ENCODE data around the gene CUL4A.
A peak's percentile ranks its signal among the peaks of the same experiment; 100 is the strongest.

CUL4A gene

DNA sequence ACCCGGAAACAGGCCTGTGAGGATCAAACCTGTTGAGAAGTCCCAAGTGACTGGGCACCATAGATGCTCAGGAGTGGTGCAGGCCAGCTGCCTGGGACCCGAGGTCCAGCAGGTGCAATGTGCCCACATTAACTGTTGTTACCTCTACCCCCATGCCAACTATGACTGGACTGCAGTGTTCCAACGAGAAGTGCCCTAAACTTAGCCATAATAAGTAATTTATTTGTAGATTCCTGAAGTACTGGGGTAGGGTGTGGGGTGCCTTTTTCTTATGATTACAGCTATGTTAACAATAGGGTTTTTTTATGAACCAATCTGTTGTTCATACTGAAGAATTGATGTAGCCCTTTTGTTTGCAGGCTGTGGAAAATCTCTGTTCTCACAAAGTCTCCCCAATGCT lies 9.2 kb downstream of the CUL4A start:
- TF ChIP-seq, protein P1, sequence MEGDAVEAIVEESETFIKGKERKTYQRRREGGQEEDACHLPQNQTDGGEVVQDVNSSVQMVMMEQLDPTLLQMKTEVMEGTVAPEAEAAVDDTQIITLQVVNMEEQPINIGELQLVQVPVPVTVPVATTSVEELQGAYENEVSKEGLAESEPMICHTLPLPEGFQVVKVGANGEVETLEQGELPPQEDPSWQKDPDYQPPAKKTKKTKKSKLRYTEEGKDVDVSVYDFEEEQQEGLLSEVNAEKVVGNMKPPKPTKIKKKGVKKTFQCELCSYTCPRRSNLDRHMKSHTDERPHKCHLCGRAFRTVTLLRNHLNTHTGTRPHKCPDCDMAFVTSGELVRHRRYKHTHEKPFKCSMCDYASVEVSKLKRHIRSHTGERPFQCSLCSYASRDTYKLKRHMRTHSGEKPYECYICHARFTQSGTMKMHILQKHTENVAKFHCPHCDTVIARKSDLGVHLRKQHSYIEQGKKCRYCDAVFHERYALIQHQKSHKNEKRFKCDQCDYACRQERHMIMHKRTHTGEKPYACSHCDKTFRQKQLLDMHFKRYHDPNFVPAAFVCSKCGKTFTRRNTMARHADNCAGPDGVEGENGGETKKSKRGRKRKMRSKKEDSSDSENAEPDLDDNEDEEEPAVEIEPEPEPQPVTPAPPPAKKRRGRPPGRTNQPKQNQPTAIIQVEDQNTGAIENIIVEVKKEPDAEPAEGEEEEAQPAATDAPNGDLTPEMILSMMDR (IDR thresholded peaks at IDR 0.05; ENCODE audit: insufficient read depth, low read length, missing control alignments): no peak
- no peak for DNase-seq (ENCODE audit: low read depth, low spot score)
- ChIA-PET POLR2A (no interaction called here), CTCF (interaction anchor here (0.8 to 2.0 kb wide), 4 partner anchors 9 to 189 kb away, joined by 3 to 5 read pairs (median 4); partner anchors contain the start of gene CUL4A)
- H3K4me3 ChIP-seq (ENCODE audit: low read depth, low read length): no peak overlapping the region

DNA sequence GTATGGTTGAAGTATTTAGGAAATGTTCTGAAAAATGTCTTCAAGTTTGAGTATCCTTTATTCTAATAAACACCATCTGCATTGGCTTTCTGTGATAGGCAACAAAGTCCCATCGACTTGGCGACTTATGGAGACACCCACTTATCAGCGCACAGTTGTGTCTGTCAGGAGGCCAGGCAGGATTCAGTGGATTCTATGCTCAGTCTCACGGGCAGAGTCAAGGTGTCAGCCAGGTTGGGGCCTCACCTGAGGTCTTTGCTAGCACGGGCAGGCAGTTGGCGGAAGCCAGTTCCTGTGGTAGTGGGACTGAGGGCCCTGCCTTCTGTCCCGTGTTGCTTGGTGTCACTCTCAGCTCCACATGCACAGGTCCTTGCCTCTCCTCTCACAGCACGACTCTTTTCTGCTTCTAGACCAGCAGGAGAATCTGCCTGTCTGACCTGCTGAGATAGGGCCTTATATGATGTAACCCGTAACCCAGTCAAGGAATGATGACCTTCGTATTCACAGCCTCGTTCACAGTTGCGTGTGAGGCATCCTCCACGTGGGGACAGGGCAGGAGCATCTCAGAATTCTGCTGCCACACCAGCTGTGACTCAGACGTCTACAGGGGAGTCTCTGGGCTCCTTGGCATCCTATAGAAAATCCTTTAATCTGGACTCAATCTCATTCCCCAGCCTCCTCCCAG lies 10.0 kb downstream of the CUL4A start:
- CTCF ChIA-PET: interaction anchor here (0.8 to 2.0 kb wide), 5 partner anchors 9 to 190 kb away, joined by 3 to 5 read pairs (median 3); partner anchors contain the start of gene CUL4A
- POLR2A ChIA-PET: interaction anchor here (0.7 kb wide), 1 partner anchor 54 kb away, joined by 3 read pairs; no protein-coding TSS in a partner anchor
- no peak for DNase-seq (ENCODE audit: low read depth, low spot score)
- no peak overlapping the region for H3K4me3 ChIP-seq (ENCODE audit: low read depth, low read length)
- TF ChIP-seq, protein P1 (IDR thresholded peaks at IDR 0.05; ENCODE audit: insufficient read depth, low read length, missing control alignments): no peak

DNA sequence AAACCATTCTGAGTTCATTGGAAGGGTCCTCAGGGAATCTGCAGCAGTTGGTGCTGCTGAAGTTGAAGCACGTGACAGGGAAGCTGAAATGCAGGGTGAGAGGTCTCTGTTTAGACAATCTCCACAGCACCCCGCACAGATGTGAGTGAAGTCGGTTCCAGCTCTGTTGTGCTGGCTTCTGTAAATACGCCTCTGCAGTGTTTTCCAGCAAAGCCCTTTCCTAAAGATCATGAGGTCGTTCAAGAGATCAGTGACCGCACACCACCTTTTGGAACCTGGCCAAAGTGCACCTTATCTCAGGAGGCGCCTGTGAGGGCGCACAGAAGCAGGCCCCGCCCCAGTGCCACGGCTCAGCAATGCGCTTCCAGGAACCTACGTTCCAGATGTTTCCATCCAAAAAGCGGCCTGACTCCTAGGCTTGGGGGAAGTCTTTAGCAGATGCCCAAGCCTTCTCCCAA lies 10.8 kb downstream of the CUL4A start:
- DNase-seq (ENCODE audit: low read depth, low spot score): no peak
- H3K4me3 ChIP-seq (ENCODE audit: low read depth, low read length): no peak overlapping the region
- TF ChIP-seq, protein P1 (IDR thresholded peaks at IDR 0.05; ENCODE audit: insufficient read depth, low read length, missing control alignments): no peak
- ChIA-PET POLR2A (interaction anchor here (0.7 kb wide), 1 partner anchor 55 kb away, joined by 3 read pairs; no protein-coding TSS in a partner anchor), CTCF (interaction anchor here (1.5 to 2.0 kb wide), 2 partner anchors 41 to 191 kb away, joined by 3 to 5 read pairs; no protein-coding TSS in a partner anchor)

DNA sequence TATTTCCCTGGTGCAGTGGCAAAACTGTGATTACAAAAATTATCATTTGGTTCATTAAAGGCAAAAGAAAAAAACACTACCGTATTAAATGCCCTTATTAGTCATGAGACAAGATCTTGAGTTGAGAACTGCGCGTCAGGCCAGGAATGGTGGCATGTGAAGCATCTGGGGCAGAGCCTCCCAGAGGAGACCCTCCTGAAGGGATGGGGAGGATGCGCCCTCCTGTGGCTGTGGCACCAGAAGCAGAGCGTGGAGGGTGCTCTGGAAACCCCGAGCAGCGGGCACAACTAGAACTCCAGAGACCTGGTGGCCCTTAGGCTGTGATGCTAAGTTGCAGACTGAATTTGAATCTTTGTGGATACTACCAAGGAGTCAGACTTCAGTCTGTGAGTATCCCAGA lies 11.5 kb downstream of the CUL4A start:
- POLR2A ChIA-PET: no interaction called here
- CTCF ChIA-PET: no interaction called here
- TF ChIP-seq, protein P1 (IDR thresholded peaks at IDR 0.05; ENCODE audit: insufficient read depth, low read length, missing control alignments): peak; percentile 57
- DNase-seq (ENCODE audit: low read depth, low spot score): no peak
- H3K4me3 ChIP-seq (ENCODE audit: low read depth, low read length): no peak overlapping the region

DNA sequence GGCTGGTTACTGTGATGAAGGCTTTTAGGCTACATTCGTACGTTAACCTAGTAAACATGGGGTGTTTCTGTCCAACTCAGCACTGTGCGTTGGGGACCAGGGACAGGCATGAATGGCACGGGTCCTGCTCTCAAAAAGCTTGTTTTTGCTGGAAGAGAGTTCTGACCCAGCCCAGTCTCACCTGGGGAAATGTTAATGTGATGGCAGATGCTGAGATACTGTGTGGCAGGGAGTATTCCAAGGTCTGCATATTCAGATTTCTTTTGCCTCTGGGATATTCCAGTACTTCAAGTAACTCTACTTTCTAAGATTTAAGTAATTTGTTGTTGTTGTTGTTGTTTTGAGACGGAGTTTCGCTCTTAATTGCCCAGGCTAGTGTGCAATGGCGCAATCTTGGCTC lies 13.7 kb downstream of the CUL4A start:
- no peak for DNase-seq (ENCODE audit: low read depth, low spot score)
- ChIA-PET POLR2A (no interaction called here), CTCF (no interaction called here)
- TF ChIP-seq, protein P1 (IDR thresholded peaks at IDR 0.05; ENCODE audit: insufficient read depth, low read length, missing control alignments): no peak
- no peak overlapping the region for H3K4me3 ChIP-seq (ENCODE audit: low read depth, low read length)

DNA sequence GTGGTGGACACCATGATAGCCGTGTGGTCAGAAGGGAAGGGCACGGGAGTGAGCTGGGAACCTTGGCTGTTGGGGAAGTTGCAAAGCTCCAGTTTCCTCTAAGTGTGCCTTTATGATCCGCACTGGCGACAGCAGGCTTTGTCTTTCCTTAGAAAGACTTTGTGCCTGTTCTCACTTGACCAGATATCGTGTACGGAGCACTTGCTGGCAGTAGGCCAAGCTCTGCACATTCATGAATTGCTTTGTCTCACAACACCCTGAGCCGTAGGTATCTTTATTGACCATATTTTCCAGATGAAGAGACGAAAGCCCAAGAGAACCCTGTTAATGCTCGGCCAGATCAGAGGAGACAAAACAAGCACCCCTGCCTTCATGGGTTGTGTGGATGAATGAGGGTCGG lies 15.1 kb downstream of the CUL4A start:
- no peak overlapping the region for H3K4me3 ChIP-seq (ENCODE audit: low read depth, low read length)
- CTCF ChIA-PET: no interaction called here
- POLR2A ChIA-PET: no interaction called here
- TF ChIP-seq, protein P1 (IDR thresholded peaks at IDR 0.05; ENCODE audit: insufficient read depth, low read length, missing control alignments): no peak
- no peak for DNase-seq (ENCODE audit: low read depth, low spot score)
